ENCODE results near the gene CASP12.

The CASP12 gene

GRCh38 chr11:104856607-104857006, 41.7 kb downstream of the CASP12 start:
- TF ChIP-seq CTCF (IDR thresholded peaks at IDR 0.05; ENCODE audit: low read depth, low read length, missing control alignments): no peak
- DNase-seq (ENCODE audit: low read depth): no peak
- in situ Hi-C loops (cut with HindIII; ENCODE audit: low sequenced_read_pairs): no loop called here

GRCh38 chr11:104855965-104856364, 42.3 kb downstream of the CASP12 start:
- no peak for DNase-seq (ENCODE audit: low read depth)
- in situ Hi-C loops (cut with HindIII; ENCODE audit: low sequenced_read_pairs): no loop called here
- no peak overlapping the region for H3K4me3 ChIP-seq (ENCODE audit: low read depth, low read length)
- no peak for TF ChIP-seq CTCF (IDR thresholded peaks at IDR 0.05; ENCODE audit: low read depth, low read length, missing control alignments)

More at GRCh38 chr11:104856607-104857006, 41.7 kb downstream of the CASP12 start:
- H3K4me3 ChIP-seq (ENCODE audit: low read depth, low read length): no peak overlapping the region

- TF ChIP-seq CTCF (IDR thresholded peaks at IDR 0.05; ENCODE audit: low read depth, low read length, missing control alignments): no peak
- H3K4me3 ChIP-seq (ENCODE audit: low read depth, low read length): no peak overlapping the region
- DNase-seq (ENCODE audit: low read depth): no peak
- in situ Hi-C loops (cut with HindIII; ENCODE audit: low sequenced_read_pairs): no loop called here
Observed at GRCh38 chr11:104853276-104853675, 45.0 kb downstream of the CASP12 start.

- no peak for TF ChIP-seq CTCF (IDR thresholded peaks at IDR 0.05; ENCODE audit: low read depth, low read length, missing control alignments)
- in situ Hi-C loops (cut with HindIII; ENCODE audit: low sequenced_read_pairs): no loop called here
- no peak for DNase-seq (ENCODE audit: low read depth)
- no peak overlapping the region for H3K4me3 ChIP-seq (ENCODE audit: low read depth, low read length)
Observed at GRCh38 chr11:104852811-104853210, 45.4 kb downstream of the CASP12 start.

- no peak overlapping the region for H3K4me3 ChIP-seq (ENCODE audit: low read depth, low read length)
- in situ Hi-C loops (cut with HindIII; ENCODE audit: low sequenced_read_pairs): no loop called here
- no peak for TF ChIP-seq CTCF (IDR thresholded peaks at IDR 0.05; ENCODE audit: low read depth, low read length, missing control alignments)
- DNase-seq (ENCODE audit: low read depth): no peak
Observed at GRCh38 chr11:104846216-104846615, 52.0 kb downstream of the CASP12 start.

GRCh38 chr11:104844451-104844850, 53.8 kb downstream of the CASP12 start:
- no peak overlapping the region for H3K4me3 ChIP-seq (ENCODE audit: low read depth, low read length)
- no peak for DNase-seq (ENCODE audit: low read depth)
- in situ Hi-C loops (cut with HindIII; ENCODE audit: low sequenced_read_pairs): no loop called here
- TF ChIP-seq CTCF (IDR thresholded peaks at IDR 0.05; ENCODE audit: low read depth, low read length, missing control alignments): no peak
